Spleen (tissue), 7 donors: Measurements from ENCODE around the gene USP7.

Experiments used
- CTCF ChIP-seq, 11 experiments: fragments of 200-600 bp in 7 of 11; fragments of 450-650 bp in 4 of 11; sonication (generic) in 4 of 11; IDR thresholded peaks in 8 of 11; conservative IDR thresholded peaks in 3 of 11; 1 replicate in 7 of 11; 2 replicates in 4 of 11; pipeline versions ENCODE4 v1.4.0 to v1.8.0; 2016 to 2021; ENCODE audit warnings: antibody characterized with exemption in 11 of 11, inconsistent platforms in 4 of 11, mild to moderate bottlenecking in 1 of 11
- POLR2A ChIP-seq, 3 donors: fragments of 450-650 bp; IDR thresholded peaks; one replicate each; pipeline ENCODE4 v1.5.1; 2017; ENCODE audit warnings: antibody characterized with exemption in 3 of 3, mild to moderate bottlenecking in 1 of 3
- donor health status: DM: no; HTN: no; CAD: no; lungs with moderate emphysema.
- donor health status: DM: no; HTN: no; CAD: no.
- donor health status: DM: no; HTN: no; CAD: no.

GRCh38 chr16:8966817-8967131, 3.1 kb upstream of the USP7 start:
- TF ChIP-seq CTCF (IDR thresholded peaks at IDR 0.05 in 8 of 11, conservative IDR thresholded peaks at IDR 0.05 in 3 of 11) (no peak), POLR2A (IDR thresholded peaks at IDR 0.05) (no peak)
